K562 (cell line): ENCODE data around the gene ENOSF1. TPM values are rescaled to one million over a fixed set of nuclear protein-coding genes. Genes with fewer than 3 reads are reported as not detected.

Experiments used
- CC2D1A ChIP-seq: fragments of 450-650 bp; IDR thresholded peaks from 2 replicates; pipeline ENCODE4 v1.6.1; 2017; ENCODE audit warnings: mild to moderate bottlenecking
- GABPB1 ChIP-seq: sonication (generic); formaldehyde crosslinking; IDR thresholded peaks from 2 replicates; pipeline ENCODE4 v1.8.0; 2022; ENCODE audit warnings: mild to moderate bottlenecking, missing genetic modification reagents
- GTF2A2 ChIP-seq: IDR thresholded peaks from 2 replicates; pipeline ENCODE4 v1.6.1; 2016; ENCODE audit warnings: mild to moderate bottlenecking, missing genetic modification characterization, missing compliant biosample characterization
- MAFF ChIP-seq: IDR thresholded peaks from 2 replicates; pipeline ENCODE4 v1.6.1; 2012; ENCODE audit warnings: low read length, improper control_type of control experiment
- NRF1 ChIP-seq, 2 experiments: fragments of 450-650 bp; IDR thresholded peaks in 1 of 2; conservative IDR thresholded peaks in 1 of 2; 2 replicates each; pipeline ENCODE4 v1.6.1; 2014; ENCODE audit warnings: mild to moderate bottlenecking in 2 of 2
- POLR3G ChIP-seq: IDR thresholded peaks from 2 replicates; pipeline ENCODE4 v1.6.1; 2011; ENCODE audit not compliant: insufficient read length, insufficient replicate concordance; ENCODE audit errors: extremely low read depth
- THRB ChIP-seq: fragments of 450-650 bp; formaldehyde crosslinking; conservative IDR thresholded peaks from 2 replicates; pipeline ENCODE4 v1.4.0; 2022; ENCODE audit warnings: mild to moderate bottlenecking, missing genetic modification characterization
- U2AF1 ChIP-seq: fragments of 200-400 bp; formaldehyde crosslinking; optimal IDR thresholded peaks from 2 replicates; pipeline ENCODE3; 2017; ENCODE audit warnings: mild to moderate bottlenecking, low read depth, low read length, moderate library complexity
- ZBTB5 ChIP-seq: fragments of 450-650 bp; IDR thresholded peaks from 2 replicates; pipeline ENCODE4 v1.6.1; 2017; ENCODE audit warnings: antibody characterized with exemption
- ZNF445 ChIP-seq: fragments of 250-450 bp; sonication (Bioruptor Pico); IDR thresholded peaks from 2 replicates; pipeline ENCODE4 v1.4.0; 2020; ENCODE audit warnings: low read depth, mild to moderate bottlenecking, moderate library complexity
- ZNF57 ChIP-seq: fragments of 450-650 bp; formaldehyde crosslinking; IDR thresholded peaks from 2 replicates; pipeline ENCODE4 v1.4.0; 2020; ENCODE audit warnings: mild to moderate bottlenecking, moderate library complexity
- ZNF589 ChIP-seq: fragments of 200-800 bp; sonication (Bioruptor generic); IDR thresholded peaks from 2 replicates; pipeline ENCODE4 v1.6.1; 2016; ENCODE audit warnings: low read depth, missing genetic modification characterization, missing compliant biosample characterization
- ZZZ3 ChIP-seq: fragments of 450-650 bp; IDR thresholded peaks from 2 replicates; pipeline ENCODE4 v1.6.1; 2016; ENCODE audit warnings: antibody characterized with exemption, mild to moderate bottlenecking, moderate library complexity
- polyA plus RNA-seq, 8 experiments: library from polyadenylated mRNA; depleted of rRNA in 4 of 8; stranded (reverse) in 5 of 8; unstranded in 3 of 8; fragments of >200 nt; fragmentation: Nextera tagmentation in 2 of 8; fragmentation: Illumina TruSeq in 1 of 8; extraction: Ambion mirVana in 2 of 8; extraction: Trizol in 1 of 8; gene quantifications; 2 replicates each; pipeline versions ENCODE4 v1.2.1 to v1.2.3, GENCODE V29; 2011 to 2014; ENCODE audit warnings: inconsistent platforms in 1 of 8, missing spikeins in 1 of 8
- total RNA-seq, 7 experiments: library from RNA; depleted of rRNA in 6 of 7; stranded (reverse); fragments of >200 nt in 6 of 7; fragmentation: Illumina TruSeq in 2 of 7; extraction: Trizol in 2 of 7; gene quantifications; 2 replicates each; pipeline versions ENCODE4 v1.2.1 to v1.2.3, GENCODE V29; 2011 to 2021; ENCODE audit warnings: low replicate concordance in 1 of 7
- TF ChIP-seq, protein P1 (sequence below), 2 experiments: fragments of 450-650 bp in 1 of 2; sonication (generic) in 1 of 2; formaldehyde crosslinking in 1 of 2; IDR thresholded peaks; 2 replicates each; pipeline versions ENCODE4 v1.7.1 to v1.9.0; 2016 to 2022; ENCODE audit warnings: inconsistent platforms in 1 of 2, mild to moderate bottlenecking in 1 of 2, missing genetic modification reagents in 1 of 2
- TF ChIP-seq, protein P2 (sequence below), 2 experiments: fragments of 450-650 bp; IDR thresholded peaks; 2 replicates each; pipeline ENCODE4 v1.6.1; 2016

ENOSF1 gene
- total and polyA plus RNA-seq, 9 of the 15 experiments (the other 6 are each of a cell fraction or from before 2014, with no cell fraction given) = 15.5 to 66.4 (median 46.5) TPM

DNA sequence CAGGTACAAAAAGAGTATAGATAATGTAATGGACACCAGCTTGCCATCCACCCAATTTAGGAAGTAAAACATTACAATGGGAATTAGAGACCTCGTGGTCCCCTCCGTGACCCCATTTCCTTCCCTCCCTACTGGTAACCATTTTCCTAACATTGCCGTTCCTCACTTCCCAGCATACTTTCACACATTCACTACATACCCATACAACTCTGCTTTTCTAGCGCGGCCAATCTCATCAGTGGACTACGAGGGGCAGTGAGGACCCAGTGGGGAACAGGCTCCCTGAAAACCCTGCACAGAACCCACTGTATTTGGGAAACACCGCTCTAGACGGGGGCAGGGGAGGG is 1.1 kb downstream of the ENOSF1 start (continued):
- TF ChIP-seq, protein P1, sequence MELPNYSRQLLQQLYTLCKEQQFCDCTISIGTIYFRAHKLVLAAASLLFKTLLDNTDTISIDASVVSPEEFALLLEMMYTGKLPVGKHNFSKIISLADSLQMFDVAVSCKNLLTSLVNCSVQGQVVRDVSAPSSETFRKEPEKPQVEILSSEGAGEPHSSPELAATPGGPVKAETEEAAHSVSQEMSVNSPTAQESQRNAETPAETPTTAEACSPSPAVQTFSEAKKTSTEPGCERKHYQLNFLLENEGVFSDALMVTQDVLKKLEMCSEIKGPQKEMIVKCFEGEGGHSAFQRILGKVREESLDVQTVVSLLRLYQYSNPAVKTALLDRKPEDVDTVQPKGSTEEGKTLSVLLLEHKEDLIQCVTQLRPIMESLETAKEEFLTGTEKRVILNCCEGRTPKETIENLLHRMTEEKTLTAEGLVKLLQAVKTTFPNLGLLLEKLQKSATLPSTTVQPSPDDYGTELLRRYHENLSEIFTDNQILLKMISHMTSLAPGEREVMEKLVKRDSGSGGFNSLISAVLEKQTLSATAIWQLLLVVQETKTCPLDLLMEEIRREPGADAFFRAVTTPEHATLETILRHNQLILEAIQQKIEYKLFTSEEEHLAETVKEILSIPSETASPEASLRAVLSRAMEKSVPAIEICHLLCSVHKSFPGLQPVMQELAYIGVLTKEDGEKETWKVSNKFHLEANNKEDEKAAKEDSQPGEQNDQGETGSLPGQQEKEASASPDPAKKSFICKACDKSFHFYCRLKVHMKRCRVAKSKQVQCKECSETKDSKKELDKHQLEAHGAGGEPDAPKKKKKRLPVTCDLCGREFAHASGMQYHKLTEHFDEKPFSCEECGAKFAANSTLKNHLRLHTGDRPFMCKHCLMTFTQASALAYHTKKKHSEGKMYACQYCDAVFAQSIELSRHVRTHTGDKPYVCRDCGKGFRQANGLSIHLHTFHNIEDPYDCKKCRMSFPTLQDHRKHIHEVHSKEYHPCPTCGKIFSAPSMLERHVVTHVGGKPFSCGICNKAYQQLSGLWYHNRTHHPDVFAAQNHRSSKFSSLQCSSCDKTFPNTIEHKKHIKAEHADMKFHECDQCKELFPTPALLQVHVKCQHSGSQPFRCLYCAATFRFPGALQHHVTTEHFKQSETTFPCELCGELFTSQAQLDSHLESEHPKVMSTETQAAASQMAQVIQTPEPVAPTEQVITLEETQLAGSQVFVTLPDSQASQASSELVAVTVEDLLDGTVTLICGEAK (IDR thresholded peaks at IDR 0.05) = peak; percentile 58; the same call in 1 of the 2 replicates
- TF ChIP-seq, protein P1 (CRISPR knock-in tag; IDR thresholded peaks at IDR 0.05) = no peak
- no peak for TF ChIP-seq POLR3G
- TF ChIP-seq U2AF1 = no peak
- TF ChIP-seq GABPB1 (CRISPR knock-in tag) = no peak
- 0 out of 2 replicates have a peak, but pooled peaks have one; percentile 20 for TF ChIP-seq THRB (CRISPR knock-in tag)
- TF ChIP-seq NRF1 (conservative IDR thresholded peaks at IDR 0.05 in 1 of 2, IDR thresholded peaks at IDR 0.05 in 1 of 2) = no peak
- TF ChIP-seq ZNF57 (CRISPR knock-in tag) = 0 out of 2 replicates have a peak, but pooled peaks have one; percentile 34
- TF ChIP-seq ZNF445 = no peak
- no peak for TF ChIP-seq ZZZ3
- TF ChIP-seq CC2D1A = peak; percentile 98
- no peak for TF ChIP-seq MAFF
- TF ChIP-seq, protein P2, sequence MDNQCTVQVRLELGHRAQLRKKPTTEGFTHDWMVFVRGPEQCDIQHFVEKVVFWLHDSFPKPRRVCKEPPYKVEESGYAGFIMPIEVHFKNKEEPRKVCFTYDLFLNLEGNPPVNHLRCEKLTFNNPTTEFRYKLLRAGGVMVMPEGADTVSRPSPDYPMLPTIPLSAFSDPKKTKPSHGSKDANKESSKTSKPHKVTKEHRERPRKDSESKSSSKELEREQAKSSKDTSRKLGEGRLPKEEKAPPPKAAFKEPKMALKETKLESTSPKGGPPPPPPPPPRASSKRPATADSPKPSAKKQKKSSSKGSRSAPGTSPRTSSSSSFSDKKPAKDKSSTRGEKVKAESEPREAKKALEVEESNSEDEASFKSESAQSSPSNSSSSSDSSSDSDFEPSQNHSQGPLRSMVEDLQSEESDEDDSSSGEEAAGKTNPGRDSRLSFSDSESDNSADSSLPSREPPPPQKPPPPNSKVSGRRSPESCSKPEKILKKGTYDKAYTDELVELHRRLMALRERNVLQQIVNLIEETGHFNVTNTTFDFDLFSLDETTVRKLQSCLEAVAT (IDR thresholded peaks at IDR 0.05) = peak in 1 of 2 experiments; percentile 77; a peak in 1 of 4 replicates
- TF ChIP-seq ZNF589 (CRISPR knock-in tag) = 0 out of 2 replicates have a peak, but pooled peaks have one; percentile 60
- no peak for TF ChIP-seq GTF2A2
- peak; percentile 97 for TF ChIP-seq ZBTB5
